Dermis lymphatic vessel endothelial cell (primary cell): ENCODE measurements around the gene CDKN1B. TPM values are rescaled to one million over a fixed set of nuclear protein-coding genes. Genes with fewer than 3 reads are reported as not detected.

Source experiments
- total RNA-seq: library from RNA; depleted of rRNA; stranded (reverse); fragments of >200 nt; gene quantifications from 2 replicates; pipeline ENCODE4 v1.2.1, GENCODE V29; 2014

The CDKN1B gene
- 122 and 143 TPM in 2 replicates for total RNA-seq

DNA sequence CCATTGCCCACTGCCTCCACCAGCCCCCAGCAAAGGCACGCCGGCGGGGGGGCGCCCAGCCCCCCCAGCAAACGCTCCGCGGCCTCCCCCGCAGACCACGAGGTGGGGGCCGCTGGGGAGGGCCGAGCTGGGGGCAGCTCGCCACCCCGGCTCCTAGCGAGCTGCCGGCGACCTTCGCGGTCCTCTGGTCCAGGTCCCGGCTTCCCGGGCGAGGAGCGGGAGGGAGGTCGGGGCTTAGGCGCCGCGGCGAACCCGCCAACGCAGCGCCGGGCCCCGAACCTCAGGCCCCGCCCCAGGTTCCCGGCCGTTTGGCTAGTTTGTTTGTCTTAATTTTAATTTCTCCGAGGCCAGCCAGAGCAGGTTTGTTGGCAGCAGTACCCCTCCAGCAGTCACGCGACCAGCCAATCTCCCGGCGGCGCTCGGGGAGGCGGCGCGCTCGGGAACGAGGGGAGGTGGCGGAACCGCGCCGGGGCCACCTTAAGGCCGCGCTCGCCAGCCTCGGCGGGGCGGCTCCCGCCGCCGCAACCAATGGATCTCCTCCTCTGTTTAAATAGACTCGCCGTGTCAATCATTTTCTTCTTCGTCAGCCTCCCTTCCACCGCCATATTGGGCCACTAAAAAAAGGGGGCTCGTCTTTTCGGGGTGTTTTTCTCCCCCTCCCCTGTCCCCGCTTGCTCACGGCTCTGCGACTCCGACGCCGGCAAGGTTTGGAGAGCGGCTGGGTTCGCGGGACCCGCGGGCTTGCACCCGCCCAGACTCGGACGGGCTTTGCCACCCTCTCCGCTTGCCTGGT is at the start of gene CDKN1B:
Gene CDKN1B (plus strand): TSS at position 576 of the 793 bp plus-strand sequence. CDS start 472 bp downstream, outside the sequence.

Other genes with a start within 250 kb of the CDKN1B start
- gene DUSP16, start 154.5 kb upstream of the CDKN1B start, total RNA-seq, result 5.4 and 5.7 TPM in 2 replicates
- 42.9 and 47.0 TPM in 2 replicates for gene CREBL2, start 105.5 kb upstream of the CDKN1B start, total RNA-seq
- gene GPR19, start 21.2 kb upstream of the CDKN1B start, total RNA-seq, result 0.11 and 0.43 TPM in 2 replicates
- gene APOLD1, start 68.3 kb downstream of the CDKN1B start, total RNA-seq, result 80.7 and 97.2 TPM in 2 replicates
- gene DDX47, start 96.0 kb downstream of the CDKN1B start, total RNA-seq, result 42.8 and 53.1 TPM in 2 replicates
- 0.60 and 1.4 TPM in 2 replicates for gene GPRC5A, start 174.2 kb downstream of the CDKN1B start, total RNA-seq
- gene GPRC5D, start 234.8 kb downstream of the CDKN1B start, total RNA-seq, result not detected in 2 replicates